GM19043 (cell line): ENCODE results near the gene NTHL1.

Experiments used
- ATAC-seq: cut with Tn5 transposase; IDR thresholded peaks from one replicate; pipeline ENCODE4 v1.9.1; 2021; ENCODE audit warnings: low read depth; ENCODE audit not compliant: unreplicated experiment

The NTHL1 gene

DNA sequence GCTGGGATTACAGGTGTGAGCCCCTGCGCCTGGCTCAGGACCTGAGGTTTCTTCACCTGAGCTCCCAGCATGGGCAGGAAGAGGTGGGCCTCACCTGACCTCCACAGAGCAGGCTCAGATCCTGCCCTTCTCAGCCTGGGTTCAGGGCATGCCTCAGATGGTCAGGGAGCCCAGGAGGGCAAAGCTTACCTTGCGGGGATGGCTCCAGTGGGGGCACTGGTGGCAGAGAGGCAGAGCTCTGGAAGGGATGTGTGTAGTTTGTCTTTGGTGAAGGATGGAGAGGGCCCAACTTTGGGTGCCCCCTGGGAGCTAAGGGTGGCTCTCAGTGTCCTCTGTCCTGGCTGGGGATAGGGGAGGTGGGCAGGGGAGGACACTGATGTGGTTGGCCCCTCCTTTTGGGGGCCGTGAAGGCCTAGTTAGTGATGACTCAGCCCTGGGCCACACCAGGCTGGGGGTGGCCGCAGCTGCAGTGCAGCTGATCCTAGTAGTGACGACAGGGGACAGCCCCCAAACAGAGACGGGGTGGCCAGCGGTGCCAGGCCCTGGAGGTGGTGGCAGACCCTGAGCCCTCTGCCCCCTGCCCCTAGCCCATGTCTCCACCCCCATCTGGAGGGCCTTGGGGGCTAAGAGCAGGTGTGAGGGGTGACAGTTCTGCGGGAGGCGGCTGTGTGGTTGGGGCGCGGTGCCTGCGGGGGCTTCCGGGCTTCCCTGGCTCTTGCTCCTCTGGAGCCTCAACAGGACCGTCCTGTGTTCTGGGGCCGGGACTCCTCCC lies 15.2 kb downstream of the NTHL1 start:
- no peak for ATAC-seq

- ATAC-seq, result no peak
These were observed 16.5 kb downstream of the NTHL1 start for GRCh38 chr16:2031081-2031577.

GRCh38 chr16:2030036-2030435 lies 17.6 kb downstream of the NTHL1 start:
- ATAC-seq, result no peak

DNA sequence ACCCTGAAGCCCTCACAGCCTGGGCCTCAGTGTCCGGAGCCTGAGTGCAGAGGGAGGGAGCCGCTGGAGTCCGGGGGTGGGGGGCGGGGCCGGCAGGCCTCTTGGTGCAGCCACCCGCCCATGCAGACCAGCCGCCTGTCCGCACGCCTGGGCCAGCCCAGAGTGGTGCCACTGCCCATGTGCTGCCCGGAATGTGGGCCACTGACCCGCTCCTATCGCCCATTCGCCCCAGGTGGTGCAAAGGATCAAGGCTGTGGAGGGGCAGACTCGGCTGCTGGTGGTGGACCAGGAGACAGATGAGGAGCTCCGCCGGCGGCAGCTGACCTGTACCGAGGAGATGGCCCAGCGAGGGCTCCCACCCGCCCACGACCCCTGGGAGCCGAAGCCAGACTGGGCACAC lies 18.3 kb downstream of the NTHL1 start:
- ATAC-seq, result no peak

GRCh38 chr16:2028620-2029220 lies 18.9 kb downstream of the NTHL1 start:
- no peak for ATAC-seq

DNA sequence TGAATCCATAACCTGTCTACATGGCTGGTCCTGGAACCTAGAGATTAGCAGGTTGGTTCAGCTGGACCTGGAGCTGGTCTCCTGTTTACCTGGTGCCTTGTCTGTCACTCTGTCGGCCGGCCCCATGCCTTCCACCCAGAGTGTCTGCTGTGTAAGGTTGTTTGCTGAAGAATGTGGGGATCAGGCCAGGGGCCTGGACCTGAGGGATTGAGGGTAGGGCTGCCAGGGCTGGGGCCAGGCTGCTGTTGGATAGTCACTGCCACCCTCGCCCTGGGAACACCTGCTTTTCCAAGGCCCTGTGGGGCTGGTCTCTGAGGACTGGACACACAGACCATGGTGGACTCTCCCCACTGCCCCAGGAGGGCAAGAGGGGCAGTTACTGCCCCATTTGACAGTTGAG lies 19.5 kb downstream of the NTHL1 start:
- ATAC-seq, result no peak

DNA sequence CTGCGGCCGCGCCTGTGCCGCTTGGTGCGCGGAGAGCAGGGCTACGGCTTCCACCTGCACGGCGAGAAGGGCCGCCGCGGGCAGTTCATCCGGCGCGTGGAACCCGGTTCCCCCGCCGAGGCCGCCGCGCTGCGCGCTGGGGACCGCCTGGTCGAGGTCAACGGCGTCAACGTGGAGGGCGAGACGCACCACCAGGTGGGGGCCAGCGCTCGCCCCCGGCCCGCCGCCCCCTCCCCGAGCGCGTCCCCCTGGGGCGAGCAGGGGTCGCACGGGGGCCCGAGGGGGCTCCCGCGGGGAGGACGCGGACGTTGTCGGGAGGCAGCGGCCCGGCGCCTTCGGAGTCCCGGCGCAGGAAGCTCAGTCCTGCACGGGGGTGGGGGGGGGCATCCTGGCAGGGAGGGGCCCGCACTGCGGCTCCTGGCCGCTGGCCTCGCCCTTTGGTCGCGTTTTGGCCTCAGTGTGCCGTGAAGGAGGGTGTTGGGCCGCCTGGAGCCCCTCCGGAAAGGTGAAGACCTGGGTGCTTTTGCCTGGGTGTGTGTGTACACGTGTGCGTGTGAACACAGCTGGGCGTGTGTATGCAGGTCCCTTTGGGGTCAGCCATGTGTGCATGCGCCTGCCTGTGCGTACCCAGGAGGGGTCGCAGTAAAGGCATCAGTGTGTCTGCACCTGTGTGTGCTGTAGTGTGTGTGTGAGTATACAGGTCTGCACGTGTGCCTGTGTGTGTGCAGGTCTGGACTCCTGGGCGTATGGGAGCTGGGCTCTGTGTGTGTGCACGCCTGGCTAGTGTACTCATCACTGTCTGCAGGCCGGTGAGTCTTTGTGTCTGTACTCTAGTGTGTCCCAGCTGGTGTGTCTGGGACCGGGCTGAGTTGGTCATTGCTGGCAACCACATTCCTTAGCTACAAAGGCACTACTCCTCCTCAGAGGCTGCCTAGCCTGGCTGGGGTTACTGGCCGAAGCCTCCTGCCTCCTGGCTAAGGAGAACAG lies 20.3 kb downstream of the NTHL1 start:
- no peak for ATAC-seq

- no peak for ATAC-seq
These were observed 21.1 kb downstream of the NTHL1 start, which contains the start of gene NHERF2 for GRCh38 chr16:2026461-2027023. Gene NHERF2 (plus strand): TSS chr16:2026902. CDS start chr16:2027006, 104 bp downstream.

- no peak for ATAC-seq
These were observed 21.7 kb downstream of the NTHL1 start for GRCh38 chr16:2025878-2026460.

GRCh38 chr16:2025251-2025650 lies 22.4 kb downstream of the NTHL1 start:
- no peak for ATAC-seq

GRCh38 chr16:2024032-2024420 lies 23.6 kb downstream of the NTHL1 start:
- no peak for ATAC-seq

- peak; percentile 71 for ATAC-seq
These were observed 24.3 kb downstream of the NTHL1 start for GRCh38 chr16:2023092-2024031.

GRCh38 chr16:2022723-2023091 lies 24.9 kb downstream of the NTHL1 start:
- no peak for ATAC-seq

GRCh38 chr16:2019921-2020831 lies 27.5 kb downstream of the NTHL1 start:
- no peak for ATAC-seq

GRCh38 chr16:2019518-2019920 lies 28.1 kb downstream of the NTHL1 start, which contains the start of gene NPW:
Gene NPW (plus strand): TSS chr16:2019785.
- no peak for ATAC-seq

DNA sequence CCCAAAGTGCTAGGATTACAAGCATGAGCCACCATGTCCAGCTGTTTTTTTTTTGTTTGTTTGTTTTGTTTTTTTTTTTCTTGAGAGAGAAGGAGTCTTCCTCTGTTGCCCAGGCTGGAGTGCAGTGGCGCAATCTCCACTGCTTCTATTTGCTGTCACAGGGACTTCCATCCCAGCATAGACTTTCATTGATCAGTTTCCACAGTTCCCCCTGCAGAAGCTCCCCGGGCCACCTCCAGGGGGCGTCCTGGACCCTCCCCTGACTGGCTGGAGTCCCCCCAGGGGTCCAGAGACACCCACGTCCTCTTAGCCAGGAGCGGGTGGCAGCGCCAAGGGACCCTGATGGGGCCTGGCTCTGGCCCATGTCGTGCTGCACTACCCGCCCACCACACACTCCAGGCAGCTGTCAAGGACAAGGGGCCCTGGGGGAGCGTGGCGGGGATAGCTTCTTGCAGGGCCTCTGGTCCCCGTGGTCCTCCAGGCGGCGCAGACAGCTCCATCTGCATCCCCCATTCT lies 31.2 kb downstream of the NTHL1 start:
- no peak for ATAC-seq

DNA sequence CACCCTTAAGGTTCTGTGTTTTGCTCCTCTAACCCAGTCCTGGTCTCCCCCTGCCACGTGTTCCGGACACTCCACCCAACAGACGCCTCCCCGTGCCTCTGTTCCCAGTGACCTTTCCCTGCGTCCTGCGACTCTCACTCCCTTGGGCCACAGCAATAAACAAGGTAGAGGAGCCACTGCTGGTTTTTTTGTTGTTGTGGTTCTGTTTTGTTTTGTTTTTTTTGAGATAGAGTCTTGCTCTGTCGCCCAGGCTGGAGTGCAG lies 31.8 kb downstream of the NTHL1 start:
- no peak for ATAC-seq
